Measurements from ENCODE around the gene CYTH1. TPM values are rescaled to one million over a fixed set of nuclear protein-coding genes. Genes with fewer than 3 reads are reported as not detected.
"Not testable (repeated sequence)": the region's sequence is repeated elsewhere in the genome, so short reads cannot be mapped to it uniquely, and the experiment has no call there.

The CYTH1 gene
- total RNA-seq, 4 donors from 2014 or later: 6.2 to 56.1 (median 44.3) TPM

DNA sequence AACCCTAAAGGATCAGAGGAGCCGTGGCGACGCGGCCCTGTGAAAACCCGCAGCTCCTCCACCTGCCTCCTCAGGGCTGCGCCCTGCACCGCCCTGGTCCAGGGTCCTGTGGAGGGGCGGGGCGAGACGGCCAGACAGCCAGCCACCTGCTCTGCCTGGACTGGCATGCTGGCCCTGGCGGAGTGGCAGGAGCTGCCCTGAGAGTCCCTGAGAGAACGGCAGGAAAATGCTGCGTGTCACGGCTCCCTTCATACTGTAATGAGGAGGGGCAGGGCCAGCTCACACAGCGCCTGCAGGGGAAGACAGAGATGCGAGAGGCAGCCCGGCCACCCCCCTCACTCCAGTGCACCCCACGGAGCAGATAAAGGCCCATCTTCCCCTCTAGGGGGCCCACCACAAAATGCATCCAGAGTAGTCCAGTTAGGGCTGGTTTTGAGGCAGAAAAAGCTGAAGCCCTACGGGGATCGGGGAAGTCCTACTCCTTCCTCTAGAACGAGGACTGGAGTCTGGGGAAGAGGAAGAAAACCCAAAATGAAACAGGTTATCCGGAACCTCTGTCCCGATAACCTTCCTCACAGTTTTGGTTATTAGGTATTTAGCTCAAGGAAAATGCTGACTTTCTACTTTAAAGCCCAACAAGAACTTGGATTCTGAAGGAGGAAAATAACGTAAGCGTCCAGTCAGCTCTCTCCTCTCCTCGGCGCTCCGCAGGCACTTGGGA is 107.3 kb downstream of the CYTH1 start:
- no peak for TF ChIP-seq POLR2A (IDR thresholded peaks at IDR 0.05)
- TF ChIP-seq, protein P1, sequence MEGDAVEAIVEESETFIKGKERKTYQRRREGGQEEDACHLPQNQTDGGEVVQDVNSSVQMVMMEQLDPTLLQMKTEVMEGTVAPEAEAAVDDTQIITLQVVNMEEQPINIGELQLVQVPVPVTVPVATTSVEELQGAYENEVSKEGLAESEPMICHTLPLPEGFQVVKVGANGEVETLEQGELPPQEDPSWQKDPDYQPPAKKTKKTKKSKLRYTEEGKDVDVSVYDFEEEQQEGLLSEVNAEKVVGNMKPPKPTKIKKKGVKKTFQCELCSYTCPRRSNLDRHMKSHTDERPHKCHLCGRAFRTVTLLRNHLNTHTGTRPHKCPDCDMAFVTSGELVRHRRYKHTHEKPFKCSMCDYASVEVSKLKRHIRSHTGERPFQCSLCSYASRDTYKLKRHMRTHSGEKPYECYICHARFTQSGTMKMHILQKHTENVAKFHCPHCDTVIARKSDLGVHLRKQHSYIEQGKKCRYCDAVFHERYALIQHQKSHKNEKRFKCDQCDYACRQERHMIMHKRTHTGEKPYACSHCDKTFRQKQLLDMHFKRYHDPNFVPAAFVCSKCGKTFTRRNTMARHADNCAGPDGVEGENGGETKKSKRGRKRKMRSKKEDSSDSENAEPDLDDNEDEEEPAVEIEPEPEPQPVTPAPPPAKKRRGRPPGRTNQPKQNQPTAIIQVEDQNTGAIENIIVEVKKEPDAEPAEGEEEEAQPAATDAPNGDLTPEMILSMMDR (IDR thresholded peaks at IDR 0.05): no peak
- no peak for DNase-seq
- intact Hi-C loops (cut with DNase I; ENCODE audit: low total_unique reads): no loop called here
- no peaks in the 10 kb centered on the region for H3K9me3 ChIP-seq
- H3K4me1 ChIP-seq: no peaks in the 10 kb centered on the region
- H3K27me3 ChIP-seq: no peaks in the 10 kb centered on the region
- no peaks in the 10 kb centered on the region for H3K36me3 ChIP-seq
- no peak overlapping the region for H3K4me3 ChIP-seq
- no peak overlapping the region for H3K27ac ChIP-seq

DNA sequence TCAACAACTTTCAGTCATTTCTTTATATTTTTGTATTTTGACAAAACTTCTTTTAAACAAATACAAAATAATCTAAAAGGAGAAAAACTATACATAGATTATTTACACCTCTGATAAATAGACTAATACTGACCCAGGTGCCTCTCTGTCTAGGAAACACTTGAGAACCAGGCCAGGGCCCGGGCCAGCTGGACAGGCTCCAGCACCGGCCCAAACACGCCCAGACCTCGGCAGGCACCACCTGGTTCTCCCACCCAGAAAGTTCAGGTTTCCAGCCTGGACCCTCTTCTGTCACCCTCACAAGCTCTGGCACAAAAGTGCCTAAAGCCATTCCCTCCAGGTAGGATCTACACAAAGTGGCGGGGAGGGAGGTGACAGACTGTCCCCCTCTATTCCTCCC is 107.9 kb downstream of the CYTH1 start:
- Histone ChIP-seq H3K27me3 (no peaks in the 10 kb centered on the region), H3K27ac (no peak overlapping the region), H3K4me1 (no peaks in the 10 kb centered on the region), H3K4me3 (no peak overlapping the region), H3K36me3 (no peaks in the 10 kb centered on the region), H3K9me3 (no peaks in the 10 kb centered on the region)
- TF ChIP-seq POLR2A (IDR thresholded peaks at IDR 0.05): no peak
- TF ChIP-seq, protein P1 (IDR thresholded peaks at IDR 0.05): no peak
- DNase-seq: no peak
- intact Hi-C loops (cut with DNase I; ENCODE audit: low total_unique reads): no loop called here

DNA sequence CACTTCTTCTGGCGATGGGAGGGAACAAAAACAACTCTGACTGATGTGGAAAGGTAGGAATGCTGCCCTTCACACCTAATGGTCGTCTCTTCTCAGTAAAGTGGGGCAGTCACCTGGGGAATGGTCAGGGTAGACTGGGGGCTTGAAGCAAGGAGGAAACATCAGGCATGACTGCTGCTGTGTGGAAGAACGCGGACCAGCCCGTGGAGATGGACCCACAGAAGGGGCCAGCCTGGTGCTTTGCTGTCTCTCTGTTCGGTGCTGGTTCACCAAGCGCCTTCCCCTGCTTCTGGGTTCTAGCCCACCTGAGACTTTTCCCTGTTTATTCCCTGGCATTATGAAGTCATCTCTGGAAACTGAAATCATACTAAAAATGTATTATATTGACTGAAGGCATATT is 108.7 kb downstream of the CYTH1 start:
- TF ChIP-seq, protein P1 (IDR thresholded peaks at IDR 0.05): no peak
- no peak for TF ChIP-seq POLR2A (IDR thresholded peaks at IDR 0.05)
- H3K9me3 ChIP-seq: no peaks in the 10 kb centered on the region
- no peaks in the 10 kb centered on the region for H3K27me3 ChIP-seq
- H3K4me3 ChIP-seq: no peak overlapping the region
- DNase-seq: no peak
- no peaks in the 10 kb centered on the region for H3K4me1 ChIP-seq
- no peak overlapping the region for H3K27ac ChIP-seq
- intact Hi-C loops (cut with DNase I; ENCODE audit: low total_unique reads): no loop called here
- H3K36me3 ChIP-seq: no peaks in the 10 kb centered on the region

DNA sequence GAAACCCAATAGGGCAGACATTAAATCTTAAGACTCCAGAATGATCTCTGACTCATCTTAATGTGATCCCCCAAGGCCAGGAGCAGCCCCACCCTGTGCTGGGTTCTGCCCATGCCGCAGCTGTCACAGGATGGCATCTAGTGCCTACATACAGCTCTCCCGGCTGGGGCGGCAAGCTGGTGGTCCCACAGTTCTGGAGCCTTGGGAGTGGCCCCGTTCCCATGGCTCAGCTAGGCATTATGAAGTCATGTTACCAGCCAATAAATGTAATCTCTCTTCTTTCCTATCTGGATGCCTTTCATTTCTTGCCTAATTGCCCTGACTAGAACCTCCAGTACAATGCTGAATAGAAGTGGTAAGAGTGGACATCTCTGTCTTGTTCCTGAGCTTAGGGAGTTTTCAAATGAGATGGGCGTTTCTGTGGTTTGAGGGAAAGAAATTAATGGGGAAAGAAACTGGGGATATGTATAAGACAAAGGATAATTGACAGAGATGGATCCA is 109.2 kb downstream of the CYTH1 start:
- Histone ChIP-seq H3K4me1 (no peaks in the 10 kb centered on the region), H3K9me3 (no peaks in the 10 kb centered on the region)
- TF ChIP-seq, protein P1 (IDR thresholded peaks at IDR 0.05): no peak
- no peak for TF ChIP-seq POLR2A (IDR thresholded peaks at IDR 0.05)

DNA sequence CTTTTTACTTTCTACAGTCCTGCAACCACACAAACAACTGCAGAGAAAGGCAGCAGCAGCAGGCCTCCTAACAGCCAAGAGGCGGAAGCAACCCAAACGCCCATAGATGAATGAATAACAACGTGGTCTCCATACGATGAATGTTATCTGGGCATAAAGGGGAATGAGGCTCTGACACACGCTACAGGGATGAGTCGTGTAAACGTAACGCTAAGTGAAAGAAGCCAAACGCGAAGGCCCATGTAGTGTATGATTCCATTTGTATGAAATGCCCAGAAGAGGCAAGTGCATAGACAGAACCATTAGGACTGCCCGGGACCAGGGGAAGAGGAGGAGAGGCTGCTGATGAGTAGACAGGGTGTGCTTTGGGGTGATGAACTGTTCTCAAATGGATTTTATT is 110.1 kb downstream of the CYTH1 start:
- Histone ChIP-seq H3K4me1 (no peaks in the 10 kb centered on the region), H3K36me3 (no peaks in the 10 kb centered on the region), H3K27ac (no peak overlapping the region), H3K27me3 (no peaks in the 10 kb centered on the region), H3K4me3 (no peak overlapping the region), H3K9me3 (no peaks in the 10 kb centered on the region)
- DNase-seq: no peak
- intact Hi-C loops (cut with DNase I; ENCODE audit: low total_unique reads): no loop called here
- TF ChIP-seq, protein P1 (IDR thresholded peaks at IDR 0.05): no peak
- TF ChIP-seq POLR2A (IDR thresholded peaks at IDR 0.05): no peak

More for the DNA sequence above, 109.2 kb downstream of the CYTH1 start:
- Histone ChIP-seq H3K4me3 (no peak overlapping the region), H3K27me3 (no peaks in the 10 kb centered on the region), H3K27ac (no peak overlapping the region), H3K36me3 (no peaks in the 10 kb centered on the region)
- intact Hi-C loops (cut with DNase I; ENCODE audit: low total_unique reads): no loop called here
- DNase-seq: no peak

DNA sequence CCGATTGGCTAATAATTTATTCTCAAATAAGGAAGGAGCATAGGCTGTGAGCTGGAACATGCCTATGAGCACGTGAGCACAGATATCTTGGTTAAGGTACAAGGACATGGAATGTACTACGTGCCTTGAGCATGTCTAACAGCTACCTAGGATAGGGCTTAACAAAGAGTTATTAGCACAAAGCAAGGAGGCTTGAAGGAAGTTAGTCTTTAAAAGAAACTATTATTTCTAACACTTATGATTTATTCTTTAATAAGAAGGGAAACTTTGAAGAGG is 110.4 kb downstream of the CYTH1 start:
- intact Hi-C loops (cut with DNase I; ENCODE audit: low total_unique reads); H3K27me3 ChIP-seq; H3K4me1 ChIP-seq; DNase-seq; H3K4me3 ChIP-seq; H3K36me3 ChIP-seq; H3K9me3 ChIP-seq; H3K27ac ChIP-seq: not testable (repeated sequence)
